B cell (primary cell): ENCODE data around the gene TSPAN17. TPM values are rescaled to one million over a fixed set of nuclear protein-coding genes. Genes with fewer than 3 reads are reported as not detected.

Experiments used
- ATAC-seq: fragments of 200-7000 bp; cut with Tn5 transposase; one replicate; pipeline ENCODE4 v1.10.0; 2021; ENCODE audit warnings: low read depth, mild to moderate bottlenecking, moderate number of reproducible peaks, moderate library complexity
- CTCF ChIA-PET: fragments of 350-600 bp; sonication (Branson Sonifier 250); formaldehyde crosslinking; loops from one replicate; lab custom pipeline; 2021; ENCODE audit warnings: antibody characterized with exemption, inconsistent platforms; lab: Charles Lee
- POLR2A ChIA-PET: fragments of 350-600 bp; sonication (Branson Sonifier 250); formaldehyde crosslinking; loops from one replicate; lab custom pipeline; 2021; ENCODE audit warnings: antibody characterized with exemption; lab: Charles Lee
- DNase-seq: peaks from one replicate; pipeline ENCODE4 v3.0.0; 2013
- H2AFZ ChIP-seq: 2 replicates; pipeline ENCODE4 v1.6.1; 2012; ENCODE audit warnings: mild to moderate bottlenecking, low read depth, low read length; ENCODE audit not compliant: insufficient read depth, poor library complexity, severe bottlenecking
- H3K27ac ChIP-seq, 2 donors: 1 replicate in 1 of 2; 2 replicates in 1 of 2; pipeline ENCODE4 v1.5.1; 2012 to 2013; ENCODE audit warnings: low read length in 2 of 2, mild to moderate bottlenecking in 2 of 2, moderate library complexity in 1 of 2
- H3K27me3 ChIP-seq, 4 experiments: fragments of 200-600 bp in 1 of 4; sonication (generic) in 1 of 4; replicated peaks in 1 of 4; 1 replicate in 2 of 4; 2 replicates in 2 of 4; pipeline versions ENCODE4 v1.6.1 to v1.7.0; 2013 to 2016; ENCODE audit warnings: low read length in 3 of 4, mild to moderate bottlenecking in 2 of 4, mixed read lengths in 1 of 4, moderate library complexity in 1 of 4; ENCODE audit not compliant: insufficient read depth in 4 of 4, control insufficient read depth in 3 of 4; ENCODE audit errors: control extremely low read depth in 1 of 4
- H3K36me3 ChIP-seq, 2 experiments: replicated peaks in 1 of 2; 1 replicate in 1 of 2; 2 replicates in 1 of 2; pipeline versions ENCODE4 v1.6.1 to v1.7.1; 2013; ENCODE audit warnings: low read length in 1 of 2; ENCODE audit not compliant: insufficient read depth in 2 of 2, control insufficient read depth in 1 of 2; ENCODE audit errors: control extremely low read depth in 1 of 2, extremely low read depth in 1 of 2
- H3K4me1 ChIP-seq, 2 donors: fragments of 200-600 bp in 1 of 2; sonication (generic) in 1 of 2; 1 replicate in 1 of 2; 2 replicates in 1 of 2; pipeline versions ENCODE4 v1.5.1 to v1.6.1; 2013 to 2017; ENCODE audit warnings: low read length in 2 of 2; ENCODE audit not compliant: control insufficient read depth in 2 of 2, insufficient read depth in 2 of 2
- H3K4me2 ChIP-seq: replicated peaks from 2 replicates; pipeline ENCODE3; 2012; ENCODE audit warnings: mild to moderate bottlenecking, low read depth, low read length; ENCODE audit not compliant: poor library complexity, severe bottlenecking
- H3K4me3 ChIP-seq, 5 experiments: fragments of 200-600 bp in 1 of 5; sonication (generic) in 1 of 5; 1 replicate in 3 of 5; 2 replicates in 2 of 5; pipeline versions ENCODE4 v1.5.1 to v1.7.0; 2011 to 2016; ENCODE audit warnings: low read length in 4 of 5, mild to moderate bottlenecking in 4 of 5, low read depth in 2 of 5, control low read depth in 1 of 5, moderate library complexity in 1 of 5; ENCODE audit not compliant: insufficient read depth in 1 of 5; ENCODE audit errors: control extremely low read depth in 1 of 5, extremely low read depth in 1 of 5
- H3K79me2 ChIP-seq: fragments of 200-600 bp; sonication (generic); one replicate; pipeline ENCODE4 v1.6.0; 2016; ENCODE audit warnings: low read length; ENCODE audit not compliant: control insufficient read depth, insufficient read depth
- H3K9ac ChIP-seq: fragments of 200-600 bp; sonication (generic); 2 replicates; pipeline ENCODE4 v1.6.1; 2017; ENCODE audit warnings: mild to moderate bottlenecking, low read length, moderate library complexity
- H3K9me3 ChIP-seq, 3 donors: one replicate each; pipeline versions ENCODE4 v1.6.1 to v1.7.1; 2013; ENCODE audit warnings: low read length in 2 of 3; ENCODE audit not compliant: control insufficient read depth in 2 of 3, insufficient read depth in 1 of 3; ENCODE audit errors: control extremely low read depth in 1 of 3
- H4K20me1 ChIP-seq: 2 replicates; pipeline ENCODE4 v1.6.0; 2012; ENCODE audit warnings: mild to moderate bottlenecking, low read length; ENCODE audit not compliant: insufficient read depth, control insufficient read depth, poor library complexity, severe bottlenecking
- H3K27ac Mint-ChIP-seq: one replicate; pipeline ENCODE4 v1.8.0; 2021; ENCODE audit warnings: mixed read lengths
- H3K27me3 Mint-ChIP-seq: one replicate; pipeline ENCODE4 v1.8.0; 2021; ENCODE audit warnings: mixed read lengths
- H3K4me1 Mint-ChIP-seq: one replicate; pipeline ENCODE4 v1.8.0; 2021; ENCODE audit warnings: mixed read lengths
- H3K4me3 Mint-ChIP-seq: one replicate; pipeline ENCODE4 v1.8.0; 2021; ENCODE audit warnings: mixed read lengths
- H3K9me3 Mint-ChIP-seq: one replicate; pipeline ENCODE4 v1.8.0; 2022; ENCODE audit warnings: mixed read lengths; ENCODE audit not compliant: insufficient read depth
- EZH2 ChIP-seq: IDR thresholded peaks from 2 replicates; pipeline ENCODE4 v1.6.1; 2012; ENCODE audit warnings: borderline replicate concordance, low read depth, mild to moderate bottlenecking, moderate library complexity, low read length; ENCODE audit not compliant: insufficient read depth, poor library complexity, severe bottlenecking
- whole genome bisulfite sequencing: methylation state at CpG from one replicate; pipeline ENCODE4 v1.1.5; 2013; ENCODE audit warnings: missing lambda C conversion rate; ENCODE audit not compliant: insufficient coverage; 5-methylcytosine and 5-hydroxymethylcytosine counted together
- intact Hi-C: fragments of 100-400 bp; cut with micrococcal nuclease; formaldehyde crosslinking; loops from one replicate; pipeline ENCODE4 v1.10.0; 2022
- polyA plus RNA-seq: library from polyadenylated mRNA; depleted of rRNA; stranded (reverse); fragments of >200 nt; gene quantifications from 2 replicates; pipeline ENCODE4 v1.2.3, GENCODE V29; 2012
- total RNA-seq, 2 donors: library from RNA; stranded (reverse); fragments of 120-200 nt in 1 of 2; gene quantifications; 1 replicate in 1 of 2; 2 replicates in 1 of 2; pipeline versions ENCODE4 v1.2.3 to v1.2.4, GENCODE V29; 2013 to 2022
- TF ChIP-seq, protein P1 (sequence below): fragments of 200-600 bp; IDR thresholded peaks from one replicate; pipeline ENCODE4 v1.8.0; 2022; ENCODE audit warnings: antibody characterized with exemption, mild to moderate bottlenecking

TSPAN17 gene
- total and polyA plus RNA-seq, 2 donors (not counting 1 experiment from before 2014, with no cell fraction given) = 20.5 to 21.0 TPM

DNA sequence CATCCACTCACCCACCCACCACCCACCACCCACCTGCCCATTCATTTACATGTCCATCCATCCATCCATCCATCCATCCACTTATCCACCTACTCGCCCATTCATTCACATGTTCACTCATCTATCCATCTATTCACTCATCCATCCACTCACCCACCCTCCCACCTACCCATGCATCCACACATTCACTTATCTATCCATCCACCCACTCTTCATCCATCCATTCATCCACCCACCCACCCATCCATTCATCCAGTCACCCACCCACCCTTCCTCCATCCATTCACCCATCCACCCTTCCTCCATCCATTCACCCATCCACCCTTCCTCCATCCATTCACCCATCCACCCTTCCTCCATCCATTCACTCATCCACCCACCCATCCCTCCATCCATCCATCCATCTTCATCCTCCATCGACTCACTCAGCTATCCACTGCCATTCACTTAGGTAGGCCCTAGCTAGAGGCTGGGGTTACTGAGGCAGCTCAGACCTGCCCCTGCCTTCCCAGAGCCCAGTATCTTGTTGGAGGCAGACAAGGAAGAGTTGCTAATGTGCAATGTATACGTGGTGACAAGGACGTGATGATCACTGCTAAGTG lies 12.7 kb downstream of the TSPAN17 start:
- H3K27ac Mint-ChIP-seq = peak overlapping the region; percentile 67
- peaks cover 14% of the 10 kb centered on the region for H3K27me3 Mint-ChIP-seq
- H3K4me2 ChIP-seq = peak overlapping the region; percentile 40
- H3K4me1 Mint-ChIP-seq = peaks cover 32% of the 10 kb centered on the region
- peaks cover 25 to 30% of the 10 kb centered on the region in 2 donors for H3K4me1 ChIP-seq
- no peaks in the 10 kb centered on the region for H3K79me2 ChIP-seq
- peak overlapping the region; percentile 85 for H3K4me3 Mint-ChIP-seq
- WGBS = 78% methylated on average over 3 of the region's 4 CpGs
- H3K27me3 ChIP-seq = peaks cover 0 to 16% (median 2%) of the 10 kb centered on the region in 4 experiments
- ChIA-PET CTCF (interaction anchor here (0.6 to 5.6 kb wide), 44 partner anchors 9 to 596 kb away, joined by 3 to 78 read pairs (median 4); partner anchors contain the start of genes CLTB, EIF4E1B, FAF2 and GPRIN1), POLR2A (interaction anchor here (0.7 to 1.5 kb wide), 3 partner anchors 13 to 968 kb away, joined by 3 to 4 read pairs (median 4); partner anchors contain the start of gene FAF2)
- no peak for DNase-seq
- no peak overlapping the region for H3K4me3 ChIP-seq
- H3K9me3 ChIP-seq = no peaks in the 10 kb centered on the region
- H4K20me1 ChIP-seq = no peaks in the 10 kb centered on the region
- no peak overlapping the region for H3K27ac ChIP-seq
- H3K36me3 ChIP-seq = peaks cover 0 to 12% of the 10 kb centered on the region in 2 experiments
- H2AFZ ChIP-seq = no peak overlapping the region
- TF ChIP-seq EZH2 = no peak
- no peak for ATAC-seq
- H3K9ac ChIP-seq = no peak overlapping the region
- no peaks in the 10 kb centered on the region for H3K9me3 Mint-ChIP-seq
- intact Hi-C loops = loop anchor here (1.0 to 2.0 kb wide), 2 partner anchors 13 to 299 kb away; partner anchors contain the start of gene TSPAN17

DNA sequence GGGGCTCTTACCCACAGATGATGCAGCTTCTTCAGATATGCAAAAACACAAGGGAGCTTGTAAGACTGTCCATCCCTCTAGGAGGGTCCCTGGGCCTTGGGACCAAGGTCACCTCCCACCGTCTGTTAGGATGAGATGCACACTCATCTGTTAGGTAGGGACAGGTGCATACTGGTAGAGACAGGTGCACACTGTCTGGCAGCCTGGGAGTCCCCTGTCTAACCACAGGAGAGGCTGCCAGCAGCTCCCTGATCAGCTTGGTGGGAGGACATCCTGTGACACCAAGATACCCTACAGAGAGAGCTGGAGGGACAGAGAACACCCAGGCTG lies 13.2 kb downstream of the TSPAN17 start:
- DNase-seq = no peak
- TF ChIP-seq, protein P1, sequence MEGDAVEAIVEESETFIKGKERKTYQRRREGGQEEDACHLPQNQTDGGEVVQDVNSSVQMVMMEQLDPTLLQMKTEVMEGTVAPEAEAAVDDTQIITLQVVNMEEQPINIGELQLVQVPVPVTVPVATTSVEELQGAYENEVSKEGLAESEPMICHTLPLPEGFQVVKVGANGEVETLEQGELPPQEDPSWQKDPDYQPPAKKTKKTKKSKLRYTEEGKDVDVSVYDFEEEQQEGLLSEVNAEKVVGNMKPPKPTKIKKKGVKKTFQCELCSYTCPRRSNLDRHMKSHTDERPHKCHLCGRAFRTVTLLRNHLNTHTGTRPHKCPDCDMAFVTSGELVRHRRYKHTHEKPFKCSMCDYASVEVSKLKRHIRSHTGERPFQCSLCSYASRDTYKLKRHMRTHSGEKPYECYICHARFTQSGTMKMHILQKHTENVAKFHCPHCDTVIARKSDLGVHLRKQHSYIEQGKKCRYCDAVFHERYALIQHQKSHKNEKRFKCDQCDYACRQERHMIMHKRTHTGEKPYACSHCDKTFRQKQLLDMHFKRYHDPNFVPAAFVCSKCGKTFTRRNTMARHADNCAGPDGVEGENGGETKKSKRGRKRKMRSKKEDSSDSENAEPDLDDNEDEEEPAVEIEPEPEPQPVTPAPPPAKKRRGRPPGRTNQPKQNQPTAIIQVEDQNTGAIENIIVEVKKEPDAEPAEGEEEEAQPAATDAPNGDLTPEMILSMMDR = no peak
- TF ChIP-seq EZH2 = no peak
- Mint-ChIP-seq H3K4me3 (no peak overlapping the region), H3K27ac (peak overlapping the region; percentile 67), H3K9me3 (no peaks in the 10 kb centered on the region), H3K4me1 (peaks cover 32% of the 10 kb centered on the region), H3K27me3 (peaks cover 18% of the 10 kb centered on the region)
- peak overlapping the region; percentile 34 for H2AFZ ChIP-seq
- H3K4me2 ChIP-seq = peak overlapping the region; percentile 40
- no peak for ATAC-seq
- H3K27me3 ChIP-seq = peaks cover 0 to 16% (median 2%) of the 10 kb centered on the region in 4 experiments
- H3K9ac ChIP-seq = no peak overlapping the region
- ChIA-PET CTCF (interaction anchor here (0.6 to 5.6 kb wide), 51 partner anchors 8 to 595 kb away, joined by 3 to 78 read pairs (median 4); partner anchors contain the start of genes CLTB, EIF4E1B, FAF2 and GPRIN1), POLR2A (interaction anchor here (0.7 to 1.5 kb wide), 3 partner anchors 14 to 968 kb away, joined by 3 to 4 read pairs (median 4); partner anchors contain the start of gene FAF2)
- no peaks in the 10 kb centered on the region for H3K9me3 ChIP-seq
- no peak overlapping the region for H3K27ac ChIP-seq
- 9% methylated on average over 1 of the region's 1 CpG for WGBS
- peaks cover 25 to 30% of the 10 kb centered on the region in 2 donors for H3K4me1 ChIP-seq
- intact Hi-C loops = loop anchor here (1.0 kb wide), 1 partner anchor 13 kb away; the partner anchor contains the start of gene TSPAN17
- no peak overlapping the region for H3K4me3 ChIP-seq
- H4K20me1 ChIP-seq = no peaks in the 10 kb centered on the region
- no peaks in the 10 kb centered on the region for H3K79me2 ChIP-seq
- peaks cover 0 to 7% of the 10 kb centered on the region in 2 experiments for H3K36me3 ChIP-seq
